ENCODE data around the gene NXPH4.

NXPH4 gene

GRCh38 chr12:57216921-57217879 is 606 bp downstream of the NXPH4 start:
- H3K9me3 ChIP-seq (ENCODE audit: severe bottlenecking), result no peaks in the 10 kb centered on the region
- no peak overlapping the region for H3K27ac ChIP-seq
- peaks cover 12% of the 10 kb centered on the region for H3K27me3 ChIP-seq (ENCODE audit: insufficient read depth, low read depth, severe bottlenecking)
- TF ChIP-seq, protein P1, sequence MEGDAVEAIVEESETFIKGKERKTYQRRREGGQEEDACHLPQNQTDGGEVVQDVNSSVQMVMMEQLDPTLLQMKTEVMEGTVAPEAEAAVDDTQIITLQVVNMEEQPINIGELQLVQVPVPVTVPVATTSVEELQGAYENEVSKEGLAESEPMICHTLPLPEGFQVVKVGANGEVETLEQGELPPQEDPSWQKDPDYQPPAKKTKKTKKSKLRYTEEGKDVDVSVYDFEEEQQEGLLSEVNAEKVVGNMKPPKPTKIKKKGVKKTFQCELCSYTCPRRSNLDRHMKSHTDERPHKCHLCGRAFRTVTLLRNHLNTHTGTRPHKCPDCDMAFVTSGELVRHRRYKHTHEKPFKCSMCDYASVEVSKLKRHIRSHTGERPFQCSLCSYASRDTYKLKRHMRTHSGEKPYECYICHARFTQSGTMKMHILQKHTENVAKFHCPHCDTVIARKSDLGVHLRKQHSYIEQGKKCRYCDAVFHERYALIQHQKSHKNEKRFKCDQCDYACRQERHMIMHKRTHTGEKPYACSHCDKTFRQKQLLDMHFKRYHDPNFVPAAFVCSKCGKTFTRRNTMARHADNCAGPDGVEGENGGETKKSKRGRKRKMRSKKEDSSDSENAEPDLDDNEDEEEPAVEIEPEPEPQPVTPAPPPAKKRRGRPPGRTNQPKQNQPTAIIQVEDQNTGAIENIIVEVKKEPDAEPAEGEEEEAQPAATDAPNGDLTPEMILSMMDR (IDR thresholded peaks at IDR 0.05; ENCODE audit: low read depth, low read length), result no peak
- H3K4me3 ChIP-seq (ENCODE audit: low read depth, low read length), result peak overlapping the region; percentile 46
- H3K36me3 ChIP-seq, result no peaks in the 10 kb centered on the region
- DNase-seq, result no peak

DNA sequence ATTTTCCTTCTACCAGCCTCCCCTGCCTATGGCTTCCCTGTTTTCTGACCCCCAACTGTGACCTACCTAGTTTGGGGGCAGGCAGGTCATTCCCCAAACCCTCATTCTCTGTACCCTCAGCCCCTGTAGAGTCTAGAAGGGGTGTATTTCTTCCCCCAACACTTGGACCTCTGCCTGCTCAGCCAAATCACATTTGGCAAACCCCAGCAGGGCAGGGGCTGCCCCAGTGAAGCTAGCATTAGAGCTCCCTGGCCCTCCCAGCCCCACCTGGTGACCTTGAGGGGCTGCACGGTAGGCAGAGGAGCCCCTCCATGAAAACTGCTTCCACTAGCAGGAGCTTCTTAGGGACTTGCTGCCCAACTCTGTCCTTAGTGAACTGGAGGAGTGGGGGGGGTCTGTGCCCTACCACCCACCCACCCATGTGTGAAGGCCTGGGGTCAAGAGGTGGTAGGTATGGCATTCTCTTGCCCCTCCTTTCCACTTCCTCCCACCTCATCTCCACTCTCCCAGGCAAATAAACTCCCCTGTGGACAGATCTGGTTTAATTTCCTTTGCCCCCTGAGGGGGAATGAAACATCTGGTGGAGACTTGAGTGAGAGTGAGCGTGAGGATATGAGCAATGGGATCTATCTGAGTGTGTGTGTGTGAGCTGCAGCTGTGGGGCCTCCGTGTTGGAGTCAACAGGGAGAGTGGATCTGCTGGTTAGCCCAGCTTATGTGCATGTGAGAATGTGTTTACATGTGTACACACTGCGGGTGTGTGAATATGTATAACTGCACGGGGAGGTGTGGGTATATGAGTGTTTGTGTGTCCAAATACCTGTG is 1.6 kb downstream of the NXPH4 start:
- H3K9me3 ChIP-seq (ENCODE audit: severe bottlenecking), result no peaks in the 10 kb centered on the region
- TF ChIP-seq, protein P1 (IDR thresholded peaks at IDR 0.05; ENCODE audit: low read depth, low read length), result no peak
- H3K4me3 ChIP-seq (ENCODE audit: low read depth, low read length), result no peak overlapping the region
- DNase-seq, result no peak
- H3K27ac ChIP-seq, result peak overlapping the region; percentile 54; the same call in 1 of the 2 replicates
- peaks cover 12% of the 10 kb centered on the region for H3K27me3 ChIP-seq (ENCODE audit: insufficient read depth, low read depth, severe bottlenecking)
- H3K36me3 ChIP-seq, result no peaks in the 10 kb centered on the region

- Histone ChIP-seq H3K27me3 (ENCODE audit: insufficient read depth, low read depth, severe bottlenecking) (peaks cover 12% of the 10 kb centered on the region), H3K36me3 (no peaks in the 10 kb centered on the region), H3K9me3 (ENCODE audit: severe bottlenecking) (no peaks in the 10 kb centered on the region), H3K4me3 (ENCODE audit: low read depth, low read length) (peak overlapping the region; percentile 41), H3K27ac (peak overlapping the region; percentile 54)
- TF ChIP-seq, protein P1 (IDR thresholded peaks at IDR 0.05; ENCODE audit: low read depth, low read length), result no peak
- DNase-seq, result peak; percentile 87
These were observed 2.8 kb downstream of the NXPH4 start for GRCh38 chr12:57219205-57219992.

GRCh38 chr12:57219993-57220754 is 3.6 kb downstream of the NXPH4 start:
- Histone ChIP-seq H3K27ac (peak overlapping the region; percentile 54), H3K36me3 (no peaks in the 10 kb centered on the region), H3K9me3 (ENCODE audit: severe bottlenecking) (no peaks in the 10 kb centered on the region), H3K4me3 (ENCODE audit: low read depth, low read length) (peak overlapping the region; percentile 41), H3K27me3 (ENCODE audit: insufficient read depth, low read depth, severe bottlenecking) (peaks cover 12% of the 10 kb centered on the region)
- DNase-seq, result no peak
- TF ChIP-seq, protein P1 (IDR thresholded peaks at IDR 0.05; ENCODE audit: low read depth, low read length), result no peak

DNA sequence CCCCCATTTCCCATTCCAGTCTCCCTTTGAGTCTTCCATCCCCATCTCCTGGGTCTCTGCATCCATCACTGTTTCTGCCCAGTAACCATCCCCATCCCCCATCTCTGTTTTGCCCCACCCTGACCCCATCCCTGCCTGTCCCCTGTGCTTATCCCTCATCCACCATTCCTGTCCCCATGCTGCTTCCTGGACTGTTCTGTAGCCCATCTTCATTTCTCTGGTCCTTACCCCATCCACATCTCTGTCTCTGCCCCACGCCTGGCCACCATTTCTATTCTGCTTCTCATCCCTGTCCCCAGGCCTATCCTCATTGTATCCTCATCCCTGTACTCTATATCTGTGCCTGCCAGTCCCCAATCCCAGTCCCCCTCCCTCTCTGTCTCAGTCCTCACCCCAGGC is 4.2 kb downstream of the NXPH4 start:
- Histone ChIP-seq H3K27me3 (ENCODE audit: insufficient read depth, low read depth, severe bottlenecking) (peaks cover 6% of the 10 kb centered on the region), H3K9me3 (ENCODE audit: severe bottlenecking) (no peaks in the 10 kb centered on the region), H3K36me3 (no peaks in the 10 kb centered on the region), H3K27ac (peak overlapping the region; percentile 35; the same call in 1 of the 2 replicates), H3K4me3 (ENCODE audit: low read depth, low read length) (peak overlapping the region; percentile 41)
- TF ChIP-seq, protein P1 (IDR thresholded peaks at IDR 0.05; ENCODE audit: low read depth, low read length), result no peak
- DNase-seq, result no peak

All from WERI-Rb-1 (cell line).